ENCODE results near the gene RSPO3. TPM values are rescaled to one million over a fixed set of nuclear protein-coding genes. Genes with fewer than 3 reads are reported as not detected.
"Not testable (repeated sequence)": the region's sequence is repeated elsewhere in the genome, so short reads cannot be mapped to it uniquely, and the experiment has no call there.

RSPO3 gene
- polyA plus RNA-seq, 2 of the 4 experiments (the other 2 are of a cell fraction), result 32.4 to 128 TPM

DNA sequence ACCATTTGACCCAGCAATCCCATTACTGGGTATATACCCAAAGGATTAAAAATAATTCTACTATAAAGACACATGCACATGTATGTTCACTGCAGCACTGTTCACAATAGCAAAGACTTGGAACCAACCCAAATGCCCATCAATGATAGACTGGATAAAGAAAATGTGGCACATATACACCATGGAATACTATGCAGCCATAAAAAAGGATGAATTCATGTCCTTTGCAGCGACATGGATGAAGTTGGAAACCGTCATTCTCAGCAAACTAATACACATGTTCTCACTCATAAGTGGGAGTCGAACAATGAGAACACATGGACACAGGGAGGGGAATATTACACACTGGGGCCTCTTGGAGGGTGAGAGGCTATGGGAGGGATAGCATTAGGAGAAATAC lies 115.3 kb downstream of the RSPO3 start:
- POLR2A ChIA-PET; DNase-seq (ENCODE audit: low read depth in 1 of 2, low spot score in 1 of 2); H3K9me3 ChIP-seq; ATAC-seq; H3K4me2 ChIP-seq; H3K4me3 ChIP-seq; FAIRE-seq; H3K4me1 ChIP-seq; H3K27ac ChIP-seq: not testable (repeated sequence)
- 26% methylated on average over 3 of the region's 3 CpGs for WGBS (ENCODE audit: missing lambda C conversion rate)
- CTCF ChIA-PET, result interaction anchor here (1.4 kb wide), 1 partner anchor 31 kb away, joined by 5 read pairs; no protein-coding TSS in a partner anchor

DNA sequence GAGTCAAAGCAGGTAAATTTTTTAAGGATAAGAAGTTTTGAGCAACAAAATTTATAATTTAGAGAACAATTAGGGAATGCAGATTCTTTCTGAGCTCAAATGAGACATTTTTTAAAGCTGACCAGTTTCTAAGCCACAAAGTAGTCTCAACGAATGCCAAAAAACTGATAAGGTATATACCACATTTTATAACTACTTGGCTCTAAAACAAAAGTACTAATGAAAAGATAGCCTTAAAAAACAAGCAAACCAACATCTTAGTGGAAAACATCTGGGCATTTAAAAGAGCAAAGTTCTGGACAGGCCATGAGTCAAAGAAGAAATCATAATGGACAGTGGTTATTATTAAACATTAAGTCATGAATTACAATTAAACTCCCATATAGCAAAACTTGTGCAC lies 125.0 kb downstream of the RSPO3 start:
- POLR2A ChIA-PET, result no interaction called here
- H3K4me2 ChIP-seq, result no peak overlapping the region

More for the DNA sequence above, 125.0 kb downstream of the RSPO3 start:
- DNase-seq (ENCODE audit: low read depth in 1 of 2, low spot score in 1 of 2), result no peak
- Histone ChIP-seq H3K27ac (no peak overlapping the region), H3K9me3 (no peaks in the 10 kb centered on the region), H3K4me3 (no peak overlapping the region), H3K4me1 (no peaks in the 10 kb centered on the region)
- FAIRE-seq, result no peak
- TF ChIP-seq ZNF302 (CRISPR knock-in tag; IDR thresholded peaks at IDR 0.05) (no peak), E2F6 (IDR thresholded peaks at IDR 0.05; ENCODE audit: borderline replicate concordance, low read depth) (no peak), HDAC2 (IDR thresholded peaks at IDR 0.05) (no peak), FOSL2 (IDR thresholded peaks at IDR 0.05) (no peak), FOSL2 (CRISPR knock-in tag; IDR thresholded peaks at IDR 0.05) (no peak), CBX2 (IDR thresholded peaks at IDR 0.05; ENCODE audit: borderline replicate concordance, low read depth) (no peak), PHF8 (IDR thresholded peaks at IDR 0.05; ENCODE audit: borderline replicate concordance, low read depth) (no peak), HOXB13 (CRISPR knock-in tag; IDR thresholded peaks at IDR 0.05; ENCODE audit: low read depth) (no peak), ZFP36 (IDR thresholded peaks at IDR 0.05; ENCODE audit: borderline replicate concordance, partially characterized antibody) (no peak), KDM1A (IDR thresholded peaks at IDR 0.05; ENCODE audit: low read depth) (no peak), ZC3H11A (IDR thresholded peaks at IDR 0.05) (no peak), CEBPB (IDR thresholded peaks at IDR 0.05) (no peak), CHD4 (IDR thresholded peaks at IDR 0.05; ENCODE audit: borderline replicate concordance) (no peak), NFE2L2 (conservative IDR thresholded peaks at IDR 0.05; ENCODE audit: low read length) (no peak), EP300 (IDR thresholded peaks at IDR 0.05) (no peak), RFX5 (IDR thresholded peaks at IDR 0.05) (no peak), POLR2A (IDR thresholded peaks at IDR 0.05; ENCODE audit: low read length) (no peak)
- TF ChIP-seq, protein P1, sequence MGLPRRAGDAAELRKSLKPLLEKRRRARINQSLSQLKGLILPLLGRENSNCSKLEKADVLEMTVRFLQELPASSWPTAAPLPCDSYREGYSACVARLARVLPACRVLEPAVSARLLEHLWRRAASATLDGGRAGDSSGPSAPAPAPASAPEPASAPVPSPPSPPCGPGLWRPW (IDR thresholded peaks at IDR 0.05), result no peak
- TF ChIP-seq, protein P2, sequence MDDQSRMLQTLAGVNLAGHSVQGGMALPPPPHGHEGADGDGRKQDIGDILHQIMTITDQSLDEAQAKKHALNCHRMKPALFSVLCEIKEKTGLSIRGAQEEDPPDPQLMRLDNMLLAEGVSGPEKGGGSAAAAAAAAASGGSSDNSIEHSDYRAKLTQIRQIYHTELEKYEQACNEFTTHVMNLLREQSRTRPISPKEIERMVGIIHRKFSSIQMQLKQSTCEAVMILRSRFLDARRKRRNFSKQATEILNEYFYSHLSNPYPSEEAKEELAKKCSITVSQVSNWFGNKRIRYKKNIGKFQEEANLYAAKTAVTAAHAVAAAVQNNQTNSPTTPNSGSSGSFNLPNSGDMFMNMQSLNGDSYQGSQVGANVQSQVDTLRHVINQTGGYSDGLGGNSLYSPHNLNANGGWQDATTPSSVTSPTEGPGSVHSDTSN (IDR thresholded peaks at IDR 0.05), result no peak
- WGBS (ENCODE audit: missing lambda C conversion rate), result 33% methylated on average over 1 of the region's 1 CpG
- CTCF ChIA-PET, result no interaction called here
- ATAC-seq, result no peak

Other genes with a start within 250 kb of the RSPO3 start
- 31.9 and 33.2 TPM in 2 replicates for gene RNF146, start 148.2 kb downstream of the RSPO3 start, polyA plus RNA-seq (2011; rRNA removed)
- 15.7 to 19.0 TPM (median 18.9 TPM) in 3 replicates for gene RNF146, start 148.2 kb downstream of the RSPO3 start, polyA plus RNA-seq (2017; fragmentation: RNase III; extraction: RNeasy Plus Mini Kit Qiagen cat#74134 plus additional on column Dnase treatment)
- 37.8 and 53.4 TPM in 2 replicates for gene ECHDC1, start 224.9 kb downstream of the RSPO3 start, polyA plus RNA-seq (2011; rRNA removed)
- gene ECHDC1, start 224.9 kb downstream of the RSPO3 start, polyA plus RNA-seq (2017; fragmentation: RNase III; extraction: RNeasy Plus Mini Kit Qiagen cat#74134 plus additional on column Dnase treatment), result 57.6 to 71.9 TPM (median 64.3 TPM) in 3 replicates